ENCODE measurements around the gene ESRRA.

The ESRRA gene

DNA sequence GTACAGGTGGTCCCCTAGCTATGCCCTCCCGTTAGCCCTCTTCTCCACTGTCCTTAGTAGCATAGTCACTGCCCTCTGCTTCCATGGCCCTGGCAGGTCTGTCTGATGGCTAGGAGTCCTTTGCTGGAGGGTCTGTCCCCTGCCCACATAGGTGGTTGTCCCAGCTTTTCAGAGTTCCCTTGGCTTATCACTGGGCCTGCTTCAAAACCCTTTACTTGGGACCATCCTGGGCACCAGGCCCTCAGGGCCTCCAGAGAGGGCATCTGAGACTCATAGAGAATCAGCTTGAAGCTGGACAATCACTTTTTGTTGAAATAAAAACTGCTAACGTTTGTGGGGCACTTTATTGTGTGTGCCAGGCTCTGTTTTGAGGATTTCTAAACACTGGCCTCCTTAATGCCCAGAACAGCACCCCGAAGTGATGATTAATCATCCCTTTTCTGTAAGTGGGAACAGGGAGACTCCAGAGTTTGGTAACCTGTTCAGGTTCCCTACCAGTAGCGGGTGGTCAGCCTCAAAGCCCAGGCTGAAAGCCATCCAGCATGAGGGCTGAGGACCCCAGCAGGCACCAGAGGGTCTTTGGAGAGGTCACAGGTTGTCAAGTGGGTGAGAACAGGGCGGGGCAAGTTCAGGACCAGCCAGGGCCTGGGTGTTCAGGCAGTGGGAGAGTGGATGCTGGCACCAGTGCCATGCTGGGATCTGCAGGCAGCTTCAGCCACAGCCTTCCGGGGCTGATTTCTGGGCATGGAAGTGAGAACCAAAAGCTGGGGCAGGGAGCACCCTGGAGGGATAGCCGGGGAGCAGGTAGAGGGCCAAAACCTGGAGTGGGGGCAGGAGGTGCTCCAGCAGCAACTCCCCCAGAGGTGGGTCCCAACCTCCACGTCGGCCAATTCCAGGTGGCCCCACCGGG is 14.7 kb upstream of the ESRRA start:
- H3K4me3 ChIP-seq (ENCODE audit: low read depth, low read length) = no peak overlapping the region
- DNase-seq (ENCODE audit: low read depth) = no peak
- TF ChIP-seq, protein P1, sequence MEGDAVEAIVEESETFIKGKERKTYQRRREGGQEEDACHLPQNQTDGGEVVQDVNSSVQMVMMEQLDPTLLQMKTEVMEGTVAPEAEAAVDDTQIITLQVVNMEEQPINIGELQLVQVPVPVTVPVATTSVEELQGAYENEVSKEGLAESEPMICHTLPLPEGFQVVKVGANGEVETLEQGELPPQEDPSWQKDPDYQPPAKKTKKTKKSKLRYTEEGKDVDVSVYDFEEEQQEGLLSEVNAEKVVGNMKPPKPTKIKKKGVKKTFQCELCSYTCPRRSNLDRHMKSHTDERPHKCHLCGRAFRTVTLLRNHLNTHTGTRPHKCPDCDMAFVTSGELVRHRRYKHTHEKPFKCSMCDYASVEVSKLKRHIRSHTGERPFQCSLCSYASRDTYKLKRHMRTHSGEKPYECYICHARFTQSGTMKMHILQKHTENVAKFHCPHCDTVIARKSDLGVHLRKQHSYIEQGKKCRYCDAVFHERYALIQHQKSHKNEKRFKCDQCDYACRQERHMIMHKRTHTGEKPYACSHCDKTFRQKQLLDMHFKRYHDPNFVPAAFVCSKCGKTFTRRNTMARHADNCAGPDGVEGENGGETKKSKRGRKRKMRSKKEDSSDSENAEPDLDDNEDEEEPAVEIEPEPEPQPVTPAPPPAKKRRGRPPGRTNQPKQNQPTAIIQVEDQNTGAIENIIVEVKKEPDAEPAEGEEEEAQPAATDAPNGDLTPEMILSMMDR (IDR thresholded peaks at IDR 0.05; ENCODE audit: control insufficient read depth, extremely low read depth, insufficient read depth) = no peak

DNA sequence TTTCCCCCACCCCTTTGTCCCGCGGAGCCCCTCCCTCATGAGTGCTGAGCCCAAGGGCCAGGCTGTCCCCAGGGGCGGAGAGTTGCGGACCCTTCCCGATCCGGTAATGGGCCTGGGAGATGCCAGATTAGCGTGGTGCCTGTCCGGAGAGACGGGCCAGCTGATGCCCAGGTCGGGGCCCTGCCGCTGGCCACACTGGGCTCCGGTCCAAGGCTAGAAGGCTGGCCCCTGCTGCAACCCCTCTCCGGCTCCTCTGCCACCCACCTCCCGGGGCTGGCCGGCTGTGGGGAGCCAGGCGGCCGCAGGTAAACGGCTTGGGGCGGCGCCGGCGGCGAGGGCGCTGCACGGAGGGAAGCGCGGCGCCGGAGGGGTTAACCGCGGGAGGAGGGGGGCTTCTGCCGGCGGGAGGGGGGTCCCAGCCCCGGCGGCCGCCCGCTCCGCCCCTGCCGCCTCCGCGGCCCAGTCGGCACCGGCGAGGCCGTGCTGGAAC is 14.0 kb upstream of the ESRRA start, which contains the start of gene KCNK4:
Gene KCNK4 (plus strand): TSS at position 41 of the 490 bp plus-strand sequence. CDS start 1,717 bp downstream, outside the sequence.
- DNase-seq (ENCODE audit: low read depth) = no peak
- H3K4me3 ChIP-seq (ENCODE audit: low read depth, low read length) = no peak within 1 kb of the TSS
- TF ChIP-seq, protein P1 (IDR thresholded peaks at IDR 0.05; ENCODE audit: control insufficient read depth, extremely low read depth, insufficient read depth) = no peak

DNA sequence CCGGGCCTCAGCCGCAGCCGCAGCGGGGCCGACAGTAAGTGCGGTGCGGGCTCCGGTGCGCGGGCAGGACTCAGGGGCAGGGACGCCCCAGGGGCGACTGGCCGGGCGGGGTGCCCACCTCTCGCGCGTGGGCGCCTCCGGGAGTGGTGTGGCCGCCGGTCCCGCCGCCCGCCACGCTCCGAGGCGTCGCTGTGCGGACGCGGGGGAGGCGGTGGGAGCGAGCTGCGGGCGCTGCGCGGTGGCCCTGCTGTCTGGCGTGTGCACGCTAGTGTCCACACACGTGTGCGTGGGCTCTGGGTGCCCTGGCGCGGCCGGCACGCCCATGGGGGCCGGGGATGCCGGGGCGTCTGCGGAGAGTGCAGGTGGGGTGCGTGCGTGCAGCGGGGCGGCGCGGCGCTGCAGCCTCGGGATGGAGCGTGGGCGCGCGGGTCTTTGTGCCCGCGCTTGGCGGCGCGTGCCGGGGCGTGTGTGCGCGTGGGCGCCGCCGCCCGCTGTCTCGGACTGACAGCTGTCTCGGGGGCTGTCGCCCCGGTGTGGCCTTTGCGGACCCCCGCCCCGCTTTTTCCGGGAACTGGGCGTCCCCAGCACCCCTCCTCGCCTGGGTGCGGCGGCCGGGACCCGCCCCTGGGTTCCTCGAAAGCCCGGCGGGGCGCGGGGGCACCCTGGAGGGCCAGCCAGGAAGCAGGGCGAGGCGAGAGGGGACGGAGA is 13.4 kb upstream of the ESRRA start:
- H3K4me3 ChIP-seq (ENCODE audit: low read depth, low read length) = no peak overlapping the region
- TF ChIP-seq, protein P1 (IDR thresholded peaks at IDR 0.05; ENCODE audit: control insufficient read depth, extremely low read depth, insufficient read depth) = no peak
- DNase-seq (ENCODE audit: low read depth) = no peak

DNA sequence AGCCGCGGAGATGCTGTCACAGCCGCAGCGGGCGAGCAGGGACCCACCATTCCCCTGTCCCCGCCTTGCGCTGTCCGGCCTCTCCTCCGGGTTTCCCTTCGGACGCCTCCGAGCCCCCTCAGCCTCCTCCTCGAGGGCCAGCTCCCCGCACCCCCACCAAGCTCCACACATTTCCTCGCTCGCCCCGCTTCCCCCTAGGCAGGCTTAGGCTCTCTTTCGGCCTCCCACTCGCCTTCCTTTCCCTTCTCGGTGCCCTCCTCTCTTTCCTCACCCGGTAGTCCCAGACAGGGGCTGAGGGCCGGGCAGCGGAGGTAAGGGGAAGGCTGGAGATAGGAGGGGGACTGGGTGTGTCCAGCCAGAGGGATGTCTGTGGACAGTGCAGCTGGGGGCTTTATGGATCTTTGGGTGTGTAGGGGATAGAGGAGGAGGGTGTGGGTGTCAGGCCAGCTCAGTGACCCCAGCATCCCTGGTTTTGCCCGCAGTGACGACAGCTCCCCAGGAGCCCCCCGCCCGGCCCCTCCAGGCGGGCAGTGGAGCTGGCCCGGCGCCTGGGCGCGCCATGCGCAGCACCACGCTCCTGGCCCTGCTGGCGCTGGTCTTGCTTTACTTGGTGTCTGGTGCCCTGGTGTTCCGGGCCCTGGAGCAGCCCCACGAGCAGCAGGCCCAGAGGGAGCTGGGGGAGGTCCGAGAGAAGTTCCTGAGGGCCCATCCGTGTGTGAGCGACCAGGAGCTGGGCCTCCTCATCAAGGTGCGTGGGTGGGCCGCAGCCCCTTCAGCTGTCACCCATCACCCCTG is 12.7 kb upstream of the ESRRA start:
- no peak for DNase-seq (ENCODE audit: low read depth)
- H3K4me3 ChIP-seq (ENCODE audit: low read depth, low read length) = no peak overlapping the region
- TF ChIP-seq, protein P1 (IDR thresholded peaks at IDR 0.05; ENCODE audit: control insufficient read depth, extremely low read depth, insufficient read depth) = no peak

DNA sequence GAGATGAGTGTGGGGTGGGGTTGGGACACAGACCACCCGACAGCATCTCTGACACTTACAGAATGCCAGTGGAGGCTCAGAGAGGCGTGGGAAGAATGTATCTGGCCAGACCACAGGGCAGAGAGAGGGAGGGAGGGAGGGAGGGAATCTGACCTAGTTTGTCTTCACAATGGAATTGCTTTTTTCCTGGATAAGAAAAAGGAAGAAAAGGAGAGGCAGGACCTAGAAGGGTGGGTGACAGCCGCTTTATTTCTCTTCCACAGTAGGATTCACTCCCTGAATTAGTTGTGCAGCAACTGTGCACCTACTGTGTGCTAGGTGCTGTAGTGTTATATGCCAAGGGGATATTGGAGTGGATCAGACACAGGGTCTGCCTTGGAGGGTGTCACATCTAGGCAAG is 10.6 kb upstream of the ESRRA start:
- H3K4me3 ChIP-seq (ENCODE audit: low read depth, low read length) = no peak overlapping the region
- DNase-seq (ENCODE audit: low read depth) = no peak
- TF ChIP-seq, protein P1 (IDR thresholded peaks at IDR 0.05; ENCODE audit: control insufficient read depth, extremely low read depth, insufficient read depth) = no peak

DNA sequence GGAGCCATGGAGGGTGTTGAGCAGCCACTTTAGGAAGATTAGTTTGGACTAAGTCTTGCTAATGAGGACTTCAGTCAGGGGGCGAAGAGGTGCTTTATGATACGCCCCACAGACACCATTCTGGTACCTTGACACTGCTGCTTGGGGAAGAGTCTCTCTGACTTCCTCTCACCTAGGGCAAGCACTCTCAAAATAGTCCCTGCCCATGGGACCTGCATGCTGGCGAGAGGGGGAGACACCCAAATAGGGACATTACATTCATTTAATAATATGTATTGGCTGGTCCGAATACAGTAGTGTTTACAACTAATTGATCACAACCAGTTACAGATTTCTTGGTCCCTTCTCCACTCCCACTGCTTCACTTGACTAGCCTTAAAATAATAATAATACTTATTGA is 9.6 kb upstream of the ESRRA start:
- TF ChIP-seq, protein P1 (IDR thresholded peaks at IDR 0.05; ENCODE audit: control insufficient read depth, extremely low read depth, insufficient read depth) = no peak
- H3K4me3 ChIP-seq (ENCODE audit: low read depth, low read length) = no peak overlapping the region
- DNase-seq (ENCODE audit: low read depth) = no peak

Measured in LNCaP clone FGC (cell line).